IMR-90 (cell line): Measurements from ENCODE around the gene PEX10. TPM values are rescaled to one million over a fixed set of nuclear protein-coding genes. Genes with fewer than 3 reads are reported as not detected.

Experiments used
- ATAC-seq: fragments of 200-7000 bp; cut with Tn5 transposase; 2 replicates; pipeline ENCODE4 v1.9.1; 2020; ENCODE audit warnings: low read depth, mild to moderate bottlenecking, moderate library complexity
- BruUV-seq: library from RNA; stranded (reverse); fragments of 400-500 nt; replicated peaks from 2 replicates; lab custom pipeline; 2021; lab: Mats Ljungman, UMichigan
- CTCF ChIA-PET: fragments of 300-600 bp; formaldehyde crosslinking; extraction: SDS; loops from one replicate; lab custom pipeline; 2021; ENCODE audit warnings: antibody characterized with exemption; lab: Yijun Ruan, JAX
- POLR2A ChIA-PET: fragments of 300-600 bp; sonication (Branson Sonifier 250); formaldehyde crosslinking; loops from one replicate; lab custom pipeline; 2022; ENCODE audit warnings: antibody characterized with exemption; ENCODE audit not compliant: unreplicated experiment; lab: Charles Lee
- DNase-seq: peaks from one replicate; pipeline ENCODE4 v3.0.0; 2013
- H2AFZ ChIP-seq: replicated peaks from 2 replicates; pipeline ENCODE3; 2013; ENCODE audit warnings: low read length, mild to moderate bottlenecking; ENCODE audit not compliant: poor library complexity
- H2AK5ac ChIP-seq: 2 replicates; pipeline ENCODE4 v1.6.1; 2013; ENCODE audit warnings: low read depth, low read length, inconsistent platforms
- H2AK9ac ChIP-seq: replicated peaks from 2 replicates; pipeline ENCODE3; 2013; ENCODE audit warnings: mild to moderate bottlenecking, low read depth, low read length, moderate library complexity; ENCODE audit not compliant: poor library complexity
- H2BK120ac ChIP-seq: 2 replicates; pipeline ENCODE4 v1.6.1; 2013; ENCODE audit warnings: low read depth, low read length, inconsistent platforms
- H2BK15ac ChIP-seq: 3 replicates; pipeline ENCODE4 v1.6.1; 2013; ENCODE audit warnings: low read depth, low read length, inconsistent platforms
- H2BK20ac ChIP-seq: 2 replicates; pipeline ENCODE4 v1.6.1; 2013; ENCODE audit warnings: low read depth, mild to moderate bottlenecking, inconsistent platforms, low read length, moderate library complexity
- H2BK5ac ChIP-seq: 2 replicates; pipeline ENCODE4 v1.6.1; 2013; ENCODE audit warnings: mild to moderate bottlenecking, low read depth, low read length, inconsistent platforms; ENCODE audit not compliant: poor library complexity, severe bottlenecking
- H3K14ac ChIP-seq: replicated peaks from 2 replicates; pipeline ENCODE4 v1.6.1; 2013; ENCODE audit warnings: low read depth, low read length, inconsistent platforms
- H3K18ac ChIP-seq: 2 replicates; pipeline ENCODE4 v1.6.1; 2013; ENCODE audit warnings: low read depth, low read length, control low read depth
- H3K23ac ChIP-seq: 2 replicates; pipeline ENCODE4 v1.6.1; 2013; ENCODE audit warnings: low read depth, low read length, inconsistent platforms
- H3K27ac ChIP-seq: 2 replicates; pipeline ENCODE4 v1.5.1; 2013; ENCODE audit warnings: mild to moderate bottlenecking, control low read depth, low read length; ENCODE audit not compliant: insufficient read depth
- H3K27me3 ChIP-seq: 2 replicates; pipeline ENCODE4 v1.6.1; 2013; ENCODE audit warnings: low read length; ENCODE audit not compliant: control insufficient read depth, insufficient read depth
- H3K36me3 ChIP-seq: 2 replicates; pipeline ENCODE4 v1.6.1; 2013; ENCODE audit warnings: low read length, mixed read lengths; ENCODE audit not compliant: control insufficient read depth, insufficient read depth
- H3K4ac ChIP-seq: 2 replicates; pipeline ENCODE4 v1.6.1; 2013; ENCODE audit warnings: low read depth, low read length, inconsistent platforms
- H3K4me1 ChIP-seq: 2 replicates; pipeline ENCODE4 v1.6.1; 2013; ENCODE audit warnings: low read length, mixed read lengths; ENCODE audit not compliant: control insufficient read depth, insufficient read depth
- H3K4me2 ChIP-seq: 2 replicates; pipeline ENCODE4 v1.6.1; 2013; ENCODE audit warnings: low read depth, mild to moderate bottlenecking, control low read depth, low read length, moderate library complexity
- H3K4me3 ChIP-seq: 2 replicates; pipeline ENCODE4 v1.5.1; 2013; ENCODE audit warnings: low read depth, mild to moderate bottlenecking, control low read depth, low read length, moderate library complexity; ENCODE audit not compliant: insufficient read depth
- H3K56ac ChIP-seq: 2 replicates; pipeline ENCODE4 v1.6.1; 2013; ENCODE audit warnings: low read length, inconsistent platforms; ENCODE audit not compliant: insufficient read depth; ENCODE audit errors: extremely low read depth
- H3K79me1 ChIP-seq, 2 experiments: 2 replicates each; pipeline ENCODE4 v1.6.1; 2013; ENCODE audit warnings: low read length in 2 of 2, inconsistent platforms in 1 of 2, low read depth in 1 of 2
- H3K9ac ChIP-seq: 2 replicates; pipeline ENCODE4 v1.6.1; 2013; ENCODE audit warnings: low read depth, low read length, control low read depth
- H3K9me1 ChIP-seq: 2 replicates; pipeline ENCODE4 v1.6.1; 2013; ENCODE audit warnings: low read length, inconsistent platforms; ENCODE audit not compliant: insufficient read depth
- H3K9me3 ChIP-seq: 2 replicates; pipeline ENCODE4 v1.6.1; 2013; ENCODE audit warnings: low read length; ENCODE audit not compliant: control insufficient read depth, insufficient read depth
- H4K20me1 ChIP-seq: 2 replicates; pipeline ENCODE4 v1.6.1; 2013; ENCODE audit warnings: low read length, inconsistent platforms; ENCODE audit not compliant: insufficient read depth
- H4K5ac ChIP-seq: 2 replicates; pipeline ENCODE4 v1.6.1; 2013; ENCODE audit warnings: mild to moderate bottlenecking, low read depth, low read length, control low read depth
- H4K8ac ChIP-seq, 2 experiments: 2 replicates each; pipeline ENCODE4 v1.6.1; 2013; ENCODE audit warnings: low read depth in 2 of 2, low read length in 2 of 2, control low read depth in 1 of 2, inconsistent platforms in 1 of 2
- H4K91ac ChIP-seq: 2 replicates; pipeline ENCODE4 v1.6.1; 2013; ENCODE audit warnings: low read depth, low read length, inconsistent platforms; ENCODE audit not compliant: insufficient read depth
- BHLHE40 ChIP-seq: fragments of 150-350 bp; IDR thresholded peaks from 2 replicates; pipeline ENCODE4 v1.6.1; 2016; ENCODE audit warnings: mild to moderate bottlenecking, low read depth, low read length
- CEBPB ChIP-seq: IDR thresholded peaks from 2 replicates; pipeline ENCODE4 v1.6.1; 2012; ENCODE audit warnings: low read depth, low read length, improper control_type of control experiment
- CHD1 ChIP-seq: IDR thresholded peaks from 2 replicates; pipeline ENCODE4 v1.6.1; 2012; ENCODE audit warnings: low read depth, low read length, improper control_type of control experiment
- CTCF ChIP-seq: conservative IDR thresholded peaks from 2 replicates; pipeline ENCODE4 v1.5.1; 2012; ENCODE audit warnings: mild to moderate bottlenecking, low read depth, low read length, improper control_type of control experiment
- ELK1 ChIP-seq: fragments of 150-350 bp; IDR thresholded peaks from 2 replicates; pipeline ENCODE4 v1.6.1; 2016; ENCODE audit warnings: low read depth, mild to moderate bottlenecking, low read length, moderate library complexity, borderline replicate concordance
- FOS ChIP-seq: fragments of 150-350 bp; IDR thresholded peaks from 2 replicates; pipeline ENCODE4 v1.6.1; 2016; ENCODE audit warnings: low read depth, low read length
- MAFK ChIP-seq: IDR thresholded peaks from 2 replicates; pipeline ENCODE4 v1.6.1; 2012; ENCODE audit warnings: low read depth, low read length, improper control_type of control experiment
- MAZ ChIP-seq: IDR thresholded peaks from 2 replicates; pipeline ENCODE4 v1.6.1; 2012; ENCODE audit warnings: low read depth, mild to moderate bottlenecking, low read length, improper control_type of control experiment, moderate library complexity, borderline replicate concordance
- MXI1 ChIP-seq: IDR thresholded peaks from 2 replicates; pipeline ENCODE4 v1.6.1; 2012; ENCODE audit warnings: low read depth, mild to moderate bottlenecking, low read length, moderate library complexity, borderline replicate concordance
- NFE2L2 ChIP-seq: fragments of 150-350 bp; IDR thresholded peaks from 2 replicates; pipeline ENCODE4 v1.6.1; 2016; ENCODE audit warnings: low read depth, mild to moderate bottlenecking, low read length
- POLR2A ChIP-seq: IDR thresholded peaks from 2 replicates; pipeline ENCODE4 v1.6.1; 2012; ENCODE audit warnings: mild to moderate bottlenecking, low read depth, low read length
- RAD21 ChIP-seq: IDR thresholded peaks from 2 replicates; pipeline ENCODE4 v1.6.1; 2012; ENCODE audit warnings: low read length, improper control_type of control experiment
- RFX5 ChIP-seq: IDR thresholded peaks from 2 replicates; pipeline ENCODE4 v1.8.0; 2012; ENCODE audit warnings: low read depth, mild to moderate bottlenecking, low read length, moderate library complexity
- SMC3 ChIP-seq: fragments of 150-350 bp; IDR thresholded peaks from 2 replicates; pipeline ENCODE4 v1.6.1; 2016; ENCODE audit warnings: low read depth, mild to moderate bottlenecking, antibody characterized with exemption, low read length, moderate library complexity
- USF2 ChIP-seq: fragments of 150-350 bp; IDR thresholded peaks from 2 replicates; pipeline ENCODE4 v1.6.1; 2017; ENCODE audit warnings: mild to moderate bottlenecking, antibody characterized with exemption, low read length, low read depth
- WGBS, 2 experiments: methylation state at CpG; one replicate each; pipeline versions ENCODE4 v1.1.5 to v1.1.7; 2013; ENCODE audit warnings: missing lambda C conversion rate in 2 of 2; ENCODE audit not compliant: insufficient read length in 1 of 2; ENCODE audit errors: extremely low coverage in 2 of 2; 5-methylcytosine and 5-hydroxymethylcytosine counted together
- dilution Hi-C: fragments of 300-500 bp; cut with HindIII; formaldehyde crosslinking; loops from one replicate; pipeline ENCODE4 v1.14.3; 2018; ENCODE audit warnings: low sequenced_read_pairs; ENCODE audit not compliant: unreplicated experiment
- in situ Hi-C: fragments of 300-500 bp; cut with MboI; formaldehyde crosslinking; loops from 3 replicates; pipeline ENCODE4 v1.14.3; 2019; ENCODE audit warnings: low sequenced_read_pairs, inconsistent platforms, mixed read lengths
- intact Hi-C: fragments of 100-400 bp; cut with micrococcal nuclease; formaldehyde crosslinking; loops from 2 replicates; pipeline ENCODE4 v1.10.0; 2022
- polyA plus RNA-seq, 3 experiments: library from polyadenylated mRNA; depleted of rRNA; stranded (reverse); fragments of >200 nt; gene quantifications; 2 replicates each; pipeline ENCODE4 v1.2.3, GENCODE V29; 2012; ENCODE audit warnings: low replicate concordance in 1 of 3
- total RNA-seq: library from RNA; depleted of rRNA; stranded (reverse); fragments of >200 nt; gene quantifications from 2 replicates; pipeline ENCODE4 v1.2.3, GENCODE V29; 2012

The PEX10 gene
- total and polyA plus RNA-seq, 2 of the 4 experiments (the other 2 are of a cell fraction): 16.9 to 19.7 TPM

GRCh38 chr1:2380816-2381591, 31.4 kb downstream of the PEX10 start:
- Histone ChIP-seq H3K27ac (no peak overlapping the region), H3K4me2 (no peak overlapping the region), H3K9ac (no peak overlapping the region), H2AK9ac (peak overlapping the region; percentile 62), H2BK5ac (no peak overlapping the region), H2BK15ac (no peak overlapping the region), H4K91ac (no peak overlapping the region), H2BK120ac (no peak overlapping the region), H3K79me1 (no peaks in the 10 kb centered on the region), H2AK5ac (no peak overlapping the region), H4K8ac (no peak overlapping the region), H3K56ac (no peak overlapping the region), H3K27me3 (no peaks in the 10 kb centered on the region), H3K9me1 (no peaks in the 10 kb centered on the region), H3K4me1 (no peaks in the 10 kb centered on the region), H4K5ac (no peak overlapping the region), H2AFZ (no peak overlapping the region), H3K4ac (no peak overlapping the region), H2BK20ac (no peak overlapping the region), H3K36me3 (no peaks in the 10 kb centered on the region), H3K14ac (no peak overlapping the region), H3K23ac (no peak overlapping the region), H4K20me1 (no peaks in the 10 kb centered on the region; the same call in 1 of the 2 replicates), H3K4me3 (no peak overlapping the region), H3K18ac (no peak overlapping the region), H3K9me3 (no peaks in the 10 kb centered on the region)
- BruUV-seq: no TSS peak
- ATAC-seq (no peak), DNase-seq (no peak)
- 91% methylated on average over 14 of the region's 32 CpGs; no CpG with 5 or more reads in 1 of the 2 experiments for WGBS, 2 experiments
- intact Hi-C loops: loop anchor here (1.0 to 5.0 kb wide), 4 partner anchors 69 to 186 kb away; no protein-coding TSS in a partner anchor
- CTCF ChIA-PET: interaction anchor here (0.6 to 2.0 kb wide), 10 partner anchors 11 to 206 kb away, joined by 3 to 51 read pairs (median 6); partner anchors contain the start of genes FAAP20, MORN1 and RER1
- in situ Hi-C loops: no loop called here
- dilution Hi-C loops: no loop called here
- POLR2A ChIA-PET: interaction anchor here (1.0 to 1.1 kb wide), 2 partner anchors 149 to 186 kb away, joined by 3 to 4 read pairs; partner anchors contain the start of gene FAAP20
- TF ChIP-seq CHD1: no peak
- TF ChIP-seq FOS: no peak
- no peak for TF ChIP-seq SMC3
- no peak for TF ChIP-seq CEBPB
- no peak for TF ChIP-seq CTCF
- TF ChIP-seq USF2: no peak
- TF ChIP-seq NFE2L2: no peak
- no peak for TF ChIP-seq POLR2A
- TF ChIP-seq MAZ: no peak
- TF ChIP-seq MXI1: no peak
- no peak for TF ChIP-seq MAFK
- no peak for TF ChIP-seq RAD21
- TF ChIP-seq BHLHE40: no peak
- no peak for TF ChIP-seq RFX5
- no peak for TF ChIP-seq ELK1
